GM19043 (cell line): ENCODE data around the gene LYSMD1.

Source experiments
- ATAC-seq: cut with Tn5 transposase; IDR thresholded peaks from one replicate; pipeline ENCODE4 v1.9.1; 2021; ENCODE audit warnings: low read depth; ENCODE audit not compliant: unreplicated experiment

The LYSMD1 gene

DNA sequence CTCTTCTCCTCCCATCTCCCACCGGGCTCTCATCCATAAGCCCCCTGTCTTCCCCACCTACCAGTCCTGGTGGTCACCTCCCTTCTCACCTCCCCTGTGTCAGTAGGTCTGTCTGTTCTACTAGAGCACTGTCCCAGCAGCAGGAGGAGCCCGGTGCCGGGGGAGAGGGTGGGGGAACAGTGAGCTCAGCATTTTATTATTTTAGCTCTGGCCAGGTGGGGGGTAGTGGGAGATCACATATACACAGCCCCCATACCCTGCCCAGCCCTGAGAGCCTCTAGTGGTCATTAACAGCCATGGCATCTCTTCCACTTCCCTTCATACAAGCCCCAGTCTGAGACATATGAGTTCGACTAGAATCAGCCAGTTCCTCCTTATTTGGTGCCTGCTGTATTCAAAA lies 10.2 kb upstream of the LYSMD1 start, which contains the start of gene TMOD4:
Gene TMOD4, minus strand, starts transcription at position 119 of the 400 bp plus-strand sequence. CDS start 1,106 bp downstream, outside the sequence.
- no peak for ATAC-seq

DNA sequence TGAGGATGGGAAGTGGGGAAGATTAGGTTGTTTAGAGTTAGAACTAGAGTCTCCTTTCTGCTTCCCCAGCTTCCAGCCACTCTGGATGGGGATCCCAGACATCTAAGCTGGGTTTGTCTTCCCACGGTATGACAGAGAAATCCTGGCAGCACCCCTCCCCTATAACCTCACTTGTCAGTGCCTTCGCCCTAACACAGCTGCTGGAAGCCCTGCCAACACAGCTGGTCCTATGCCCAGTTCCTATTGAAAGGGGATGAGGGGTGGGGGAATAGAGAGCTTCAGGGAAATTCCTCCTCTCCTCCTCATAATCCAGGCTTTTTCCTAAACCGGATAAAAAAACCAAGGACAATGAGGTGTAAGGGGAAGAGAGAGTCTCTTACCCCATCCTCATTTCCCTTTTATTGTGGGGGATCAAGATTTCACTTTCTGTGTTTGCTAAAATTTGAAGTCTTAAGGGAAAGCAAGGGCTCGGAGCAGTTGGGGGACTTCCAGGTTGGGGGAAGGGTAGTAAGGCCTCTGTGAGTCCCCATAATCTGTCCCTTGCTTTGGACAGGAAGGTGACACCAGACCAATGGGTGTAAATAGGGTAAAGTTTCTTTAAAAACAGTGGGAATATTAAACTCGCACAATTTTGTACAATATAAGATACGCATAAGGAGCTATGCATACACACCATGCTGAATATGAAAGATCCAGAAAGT lies 9.5 kb upstream of the LYSMD1 start:
- no peak for ATAC-seq

DNA sequence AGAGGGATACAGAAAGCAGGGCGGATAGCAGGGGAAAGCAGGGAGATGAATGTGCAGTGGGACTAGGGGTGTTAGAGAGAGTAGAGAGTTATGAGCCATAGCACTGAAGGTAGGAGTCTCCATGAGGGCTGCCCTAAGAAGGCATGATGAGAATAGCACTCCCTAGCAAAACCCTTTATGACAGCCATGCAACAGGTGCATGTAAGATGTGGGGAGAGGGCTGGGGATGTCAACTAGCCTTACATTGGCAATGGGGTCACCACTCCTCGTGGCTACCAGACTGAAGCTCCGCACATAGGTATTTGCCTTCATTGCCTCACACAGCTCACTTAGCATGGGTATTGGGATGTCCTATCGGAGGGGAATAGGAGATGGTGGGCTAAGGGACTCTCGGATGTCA lies 5.5 kb upstream of the LYSMD1 start:
- no peak for ATAC-seq

DNA sequence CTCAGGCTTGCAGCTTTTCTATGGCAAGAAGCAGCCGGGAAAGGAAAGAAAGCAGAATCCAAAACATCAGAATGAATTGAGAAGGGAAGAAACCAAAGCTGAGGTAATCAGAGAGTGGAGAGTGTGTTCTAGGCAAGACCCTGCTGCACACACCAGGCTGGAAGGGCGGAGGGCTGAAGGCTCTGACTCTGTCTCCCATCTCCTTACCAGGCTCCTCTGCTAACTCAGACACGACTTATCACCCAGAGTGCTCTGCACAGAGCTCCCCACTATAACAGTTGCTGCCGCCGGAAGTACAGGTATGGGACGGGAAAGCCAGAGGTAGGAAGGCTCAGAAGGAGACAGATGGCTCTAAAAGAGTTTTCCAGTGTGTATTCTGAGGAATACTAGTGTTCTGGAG lies 1.4 kb upstream of the LYSMD1 start:
- no peak for ATAC-seq

DNA sequence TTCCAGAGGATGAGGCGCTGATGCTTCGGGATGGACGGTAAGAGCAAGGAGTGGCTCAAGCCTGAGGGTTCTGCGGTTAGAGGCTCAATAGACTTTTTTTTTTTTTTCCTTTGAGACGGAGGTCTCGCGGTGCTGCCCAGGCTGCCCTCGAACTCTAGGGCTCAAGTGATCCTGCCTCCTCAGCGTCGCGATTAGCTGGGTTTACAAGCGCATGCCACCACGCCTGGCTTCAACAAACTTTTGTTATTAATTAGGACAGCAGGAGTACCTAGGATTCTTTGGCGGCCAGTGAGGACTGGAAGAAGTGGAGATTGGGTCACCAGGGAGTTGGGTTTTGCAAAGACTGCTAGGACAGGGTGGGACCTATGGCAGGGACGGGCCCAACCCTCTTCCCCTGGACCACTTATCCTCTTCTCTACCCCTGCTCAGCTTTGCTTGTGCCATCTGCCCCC lies 829 bp upstream of the LYSMD1 start:
- ATAC-seq = no peak

DNA sequence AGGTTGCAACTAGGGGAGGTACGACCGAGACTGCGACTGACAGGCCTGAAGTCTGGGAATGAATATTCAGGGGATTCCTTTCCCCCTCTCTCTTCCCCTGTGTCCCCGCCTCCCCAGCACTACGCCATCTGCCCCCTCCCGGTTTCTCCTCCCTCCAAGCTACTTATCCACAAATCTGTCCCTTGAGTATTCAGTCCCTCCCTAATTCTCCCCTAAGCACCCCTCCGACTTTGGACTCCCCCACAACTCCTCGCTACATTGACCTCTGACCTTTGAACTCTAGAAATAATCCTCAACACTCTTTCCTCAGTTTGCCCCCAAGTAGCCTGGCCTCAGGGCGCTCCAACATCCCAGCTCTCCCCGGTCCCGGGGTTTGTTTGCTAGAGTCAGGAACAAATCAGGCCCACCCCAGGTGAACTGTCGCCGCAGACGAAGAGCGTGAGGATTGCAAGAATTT lies 393 bp downstream of the LYSMD1 start:
- ATAC-seq = no peak

DNA sequence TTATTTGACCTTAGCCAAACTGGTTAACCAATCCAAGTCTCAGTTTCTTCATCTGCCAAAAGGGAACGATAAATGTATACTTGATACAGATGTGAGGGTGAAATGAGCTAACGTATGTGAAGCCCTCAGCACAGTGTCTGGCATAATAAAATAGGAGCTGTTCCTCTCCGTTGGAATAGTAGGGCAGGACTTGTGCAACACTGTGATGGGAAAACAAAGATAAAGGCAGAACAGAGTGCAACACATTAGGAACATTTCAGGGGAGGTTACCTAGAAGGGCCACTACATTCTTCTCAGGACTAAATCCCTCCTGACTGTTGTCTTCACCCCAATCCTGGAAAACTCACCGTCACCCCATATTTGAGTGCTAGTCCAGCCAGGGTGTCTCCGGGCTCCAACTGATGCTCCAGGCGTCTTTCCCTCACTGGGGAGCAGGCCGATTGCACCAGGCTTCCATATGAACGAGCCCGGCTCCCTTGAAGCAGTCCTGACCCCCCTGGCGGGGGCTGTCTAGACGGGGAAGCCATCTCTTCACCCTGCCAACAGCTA lies 896 bp downstream of the LYSMD1 start:
- ATAC-seq = no peak

DNA sequence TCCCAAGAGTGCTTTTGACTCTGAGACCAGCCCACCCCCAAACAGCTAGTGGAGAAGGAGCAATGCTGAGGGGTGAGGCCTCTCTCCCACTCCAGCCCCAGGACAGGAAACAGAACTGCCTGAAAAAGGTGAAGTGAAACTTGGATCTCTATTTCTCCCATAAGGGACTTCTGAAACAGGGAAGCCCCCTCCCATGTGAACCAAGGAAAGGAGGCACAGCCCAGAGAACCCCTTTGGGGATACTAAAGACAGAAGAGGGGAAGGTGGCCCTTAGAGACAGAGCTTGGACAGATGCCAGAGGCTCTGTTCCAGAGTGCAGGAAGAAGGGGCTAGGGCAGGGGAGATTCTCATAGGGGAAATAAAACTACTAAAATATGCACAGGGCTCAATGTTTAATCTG lies 6.3 kb downstream of the LYSMD1 start:
- ATAC-seq = no peak

DNA sequence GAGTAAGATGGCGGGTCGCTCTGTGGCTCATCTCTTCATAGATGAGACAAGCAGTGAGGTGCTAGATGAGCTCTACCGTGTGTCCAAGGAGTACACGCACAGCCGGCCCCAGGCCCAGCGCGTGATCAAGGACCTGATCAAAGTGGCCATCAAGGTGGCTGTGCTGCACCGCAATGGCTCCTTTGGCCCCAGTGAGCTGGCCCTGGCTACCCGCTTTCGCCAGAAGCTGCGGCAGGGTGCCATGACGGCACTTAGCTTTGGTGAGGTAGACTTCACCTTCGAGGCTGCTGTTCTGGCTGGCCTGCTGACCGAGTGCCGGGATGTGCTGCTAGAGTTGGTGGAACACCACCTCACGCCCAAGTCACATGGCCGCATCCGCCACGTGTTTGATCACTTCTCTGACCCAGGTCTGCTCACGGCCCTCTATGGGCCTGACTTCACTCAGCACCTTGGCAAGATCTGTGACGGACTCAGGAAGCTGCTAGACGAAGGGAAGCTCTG lies 6.9 kb downstream of the LYSMD1 start:
- no peak for ATAC-seq

DNA sequence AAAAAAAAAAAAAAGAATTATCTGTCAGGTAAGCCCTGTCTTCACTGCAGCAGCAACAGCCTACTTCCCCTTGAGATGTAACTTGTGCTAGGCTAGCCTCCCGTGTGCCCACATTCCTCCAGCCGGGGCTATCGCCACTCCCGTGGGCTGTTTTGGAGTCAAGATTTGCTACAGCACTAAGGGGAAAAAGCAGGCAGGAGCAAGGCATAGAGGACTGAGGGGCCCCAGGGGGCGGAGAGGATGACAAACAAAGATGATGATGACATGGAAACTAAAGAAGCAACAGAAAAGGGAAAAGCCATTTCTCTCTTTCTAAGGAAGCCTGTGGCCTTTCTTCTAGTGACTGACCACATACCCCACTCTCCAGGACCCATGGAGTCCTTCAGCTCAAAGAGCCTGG lies 7.4 kb downstream of the LYSMD1 start:
- no peak for ATAC-seq

DNA sequence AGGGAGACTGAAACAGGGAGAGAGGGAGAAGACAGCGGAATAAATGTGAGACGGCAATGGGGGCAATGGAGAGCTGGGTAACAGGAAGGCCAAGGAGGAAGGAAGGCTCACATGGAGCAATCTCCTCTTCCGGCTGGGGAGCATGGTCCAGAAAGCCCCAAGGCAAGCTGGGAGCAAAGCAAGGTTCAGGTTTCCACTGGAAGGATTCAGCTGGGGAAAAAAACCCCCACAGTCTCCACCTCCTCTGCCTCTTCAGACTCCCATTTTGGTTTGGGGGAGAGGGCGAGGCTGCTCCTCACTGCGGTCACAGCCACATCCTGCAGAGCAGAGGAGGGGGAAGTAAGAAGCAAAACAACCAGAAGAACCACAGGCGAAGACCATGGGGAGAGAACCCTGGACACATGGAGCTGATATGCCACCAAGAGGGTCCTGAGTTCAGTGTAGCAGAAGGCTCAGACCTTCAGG lies 8.6 kb downstream of the LYSMD1 start:
- no peak for ATAC-seq

DNA sequence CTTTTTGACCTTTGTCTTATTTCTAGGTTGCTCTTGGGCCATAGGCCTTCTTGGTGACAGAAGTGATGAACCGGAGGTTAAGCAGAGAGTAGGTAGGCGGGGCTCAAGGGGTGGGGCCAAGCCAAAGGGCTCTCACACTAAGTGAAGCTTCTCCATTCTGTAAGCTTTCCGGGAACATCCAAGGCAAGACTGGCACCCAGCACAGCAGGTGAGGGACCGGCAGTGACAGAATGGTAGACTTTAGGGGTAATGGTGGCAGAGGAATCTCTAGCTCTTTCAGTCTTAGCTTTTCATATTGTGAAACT lies 9.2 kb downstream of the LYSMD1 start, which contains the start of gene TNFAIP8L2:
Gene TNFAIP8L2, plus strand, starts transcription at position 135 of the 305 bp plus-strand sequence. CDS start 2,049 bp downstream, outside the sequence.
- ATAC-seq = peak; percentile 60

DNA sequence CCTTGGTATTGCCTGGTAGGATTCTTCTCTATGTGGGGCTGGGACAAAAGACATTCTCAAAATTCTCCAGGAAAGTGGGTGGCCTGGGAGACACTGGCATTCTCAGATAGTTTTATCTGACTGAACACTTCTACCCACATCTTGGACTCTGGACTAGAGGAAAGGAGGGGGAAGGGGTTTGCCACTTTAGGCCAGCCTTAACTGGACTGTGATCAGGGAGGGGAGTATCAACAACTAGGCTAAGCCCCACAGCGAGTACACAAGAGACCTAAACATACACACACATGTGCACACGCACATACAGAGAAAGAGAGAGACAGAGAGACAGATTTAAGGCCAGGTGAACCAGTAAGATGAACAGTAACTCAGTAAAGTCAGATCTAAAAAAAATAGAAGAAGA lies 18.0 kb downstream of the LYSMD1 start:
- no peak for ATAC-seq

DNA sequence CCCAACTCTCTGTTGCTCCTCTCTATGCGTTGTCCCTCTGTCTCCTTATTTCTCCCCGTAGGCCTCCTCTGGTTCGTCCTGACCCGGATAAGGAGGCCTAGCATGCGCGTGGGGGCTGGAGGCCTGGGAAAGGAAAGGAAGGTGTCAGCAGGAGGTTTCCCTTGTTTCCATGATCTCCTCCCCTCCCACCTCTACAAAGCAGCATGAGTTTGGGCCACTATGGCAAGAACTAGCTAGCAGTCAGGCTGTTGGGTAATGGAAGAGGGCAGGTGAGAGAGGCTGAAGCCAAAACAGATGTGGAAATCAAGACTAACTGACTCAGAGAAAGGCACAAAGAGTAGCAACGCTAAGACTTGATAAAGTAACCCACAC lies 18.6 kb downstream of the LYSMD1 start:
- ATAC-seq = no peak

DNA sequence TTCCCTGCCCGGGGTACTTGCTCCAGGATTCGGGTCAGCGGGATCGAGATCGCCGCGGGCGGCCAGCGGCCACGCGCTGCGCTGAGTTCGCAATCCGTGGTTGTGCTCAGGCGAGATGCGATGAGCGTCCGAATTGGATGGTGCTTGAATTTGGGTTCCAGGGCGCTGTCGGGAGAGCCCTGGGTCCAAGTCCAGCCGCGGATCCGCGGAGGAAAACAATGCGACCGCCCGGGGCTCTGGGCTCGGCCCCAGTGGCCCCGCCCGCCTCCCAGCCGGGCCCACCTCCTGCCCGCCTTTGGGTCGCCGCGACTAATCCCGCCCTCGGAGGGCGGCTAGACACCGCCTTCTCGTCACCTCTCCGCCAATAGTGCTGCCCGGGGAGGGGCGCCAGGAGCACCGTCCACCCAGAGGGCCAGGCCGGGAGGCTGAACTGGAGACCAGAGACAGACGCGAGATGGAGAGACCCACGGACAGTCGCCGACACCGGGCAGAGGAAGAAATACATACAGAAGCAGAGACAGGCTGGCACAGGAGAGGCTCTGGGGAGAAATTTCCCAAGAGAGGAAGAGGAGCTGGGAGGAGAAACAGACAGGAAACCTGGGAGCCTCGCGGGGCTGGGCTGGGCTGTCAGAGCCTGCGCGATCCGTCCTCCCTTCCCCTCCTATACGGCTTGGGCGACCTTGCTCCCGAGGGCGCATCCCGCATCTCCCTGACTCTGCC lies 19.1 kb downstream of the LYSMD1 start, which contains the start of gene SEMA6C:
Gene SEMA6C, minus strand, starts transcription at position 220 of the 720 bp plus-strand sequence. CDS start 4,010 bp downstream, outside the sequence.
- ATAC-seq = peak; percentile 99

DNA sequence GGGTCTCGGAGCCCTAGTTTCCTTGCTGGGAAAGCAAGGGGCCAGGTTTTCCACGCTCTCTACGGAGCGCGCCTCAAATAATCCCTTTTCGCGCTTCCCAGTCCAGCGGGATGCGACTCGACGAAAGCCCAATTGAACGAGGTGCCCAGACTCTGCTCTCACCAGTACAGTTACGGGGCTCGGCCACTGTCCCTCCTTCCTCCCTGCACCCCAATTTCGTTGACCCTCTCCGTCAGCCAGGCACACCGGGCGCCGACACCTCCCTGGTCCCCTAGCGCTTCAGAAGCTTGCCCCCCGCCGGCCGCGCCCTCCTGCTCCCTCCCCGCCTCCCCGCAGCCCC lies 19.7 kb downstream of the LYSMD1 start:
- ATAC-seq = no peak

DNA sequence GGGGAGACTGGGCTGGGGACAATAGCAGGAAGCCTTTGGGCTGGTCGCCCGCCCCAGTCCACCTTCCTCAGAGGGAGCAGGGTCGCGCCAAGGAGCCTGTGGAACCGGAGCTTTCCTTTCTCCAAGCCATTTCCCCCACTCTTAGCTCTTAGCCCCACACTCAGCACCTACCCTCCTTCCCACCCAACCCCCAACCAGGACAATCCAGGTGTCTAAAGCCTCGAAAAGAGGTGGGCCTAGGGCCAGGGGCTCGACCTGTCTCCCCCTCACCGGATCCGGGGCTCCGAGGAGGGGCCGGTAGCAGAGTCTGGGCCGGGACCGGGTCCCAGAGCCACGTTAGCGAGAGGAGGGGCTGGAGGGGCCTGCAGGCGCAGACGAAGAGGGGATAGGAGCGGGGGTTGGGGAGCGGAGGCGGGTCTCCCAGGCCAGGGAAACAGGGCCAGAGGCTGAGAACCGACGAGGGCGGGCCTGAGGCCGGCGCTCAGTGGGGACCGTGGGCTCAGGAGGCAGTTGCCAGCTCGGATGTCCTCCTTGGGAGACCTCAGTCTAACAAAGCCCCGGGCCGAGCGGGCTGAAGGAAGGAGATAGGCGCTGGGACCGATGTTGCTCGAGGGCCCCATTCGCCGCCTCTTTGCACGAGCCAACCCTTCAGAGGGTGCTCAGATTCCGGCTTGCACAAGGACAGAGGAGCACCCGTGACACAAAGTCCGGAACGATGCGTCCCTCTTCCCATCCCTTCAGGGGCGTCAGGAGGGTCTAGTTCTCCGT lies 20.2 kb downstream of the LYSMD1 start:
- ATAC-seq = no peak

DNA sequence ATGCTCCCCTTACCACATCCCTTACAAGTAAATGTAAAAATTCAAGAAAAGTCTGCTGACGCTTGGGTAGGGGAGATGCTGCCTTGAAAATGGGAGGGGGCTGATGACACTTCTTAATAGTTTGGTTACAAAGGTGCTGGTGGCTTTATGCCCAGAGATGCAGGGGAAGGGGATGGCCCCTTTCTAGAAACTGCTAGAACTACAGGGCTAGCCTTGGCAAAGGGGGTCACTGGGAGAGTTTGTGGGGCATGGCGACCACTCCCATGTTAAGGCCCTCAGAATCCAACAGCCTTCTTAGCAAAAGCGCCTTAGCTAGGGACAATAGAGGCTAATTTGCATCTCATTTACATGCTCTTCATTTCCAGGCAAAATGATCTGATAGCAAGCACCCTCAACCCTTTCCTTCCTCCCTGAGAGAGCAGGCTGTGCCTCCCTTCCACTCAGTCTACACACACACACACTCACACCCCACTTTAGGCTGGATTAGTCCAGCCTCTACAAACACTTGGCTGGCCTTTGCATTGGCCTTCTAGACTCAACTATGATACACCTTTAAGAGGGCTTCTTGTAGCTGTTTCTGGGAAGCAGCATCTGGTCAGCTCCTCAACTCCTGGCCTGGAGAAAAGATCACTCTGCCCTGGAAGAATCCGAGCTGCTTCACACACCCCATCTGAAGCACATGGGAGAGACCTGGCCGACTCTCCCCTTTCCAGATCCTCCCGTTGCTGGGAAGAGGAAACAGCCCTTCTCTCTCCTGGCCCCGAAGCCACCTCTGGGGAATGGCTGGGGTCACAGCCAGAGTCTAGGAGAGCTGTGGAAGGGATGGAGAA lies 21.0 kb downstream of the LYSMD1 start:
- no peak for ATAC-seq

DNA sequence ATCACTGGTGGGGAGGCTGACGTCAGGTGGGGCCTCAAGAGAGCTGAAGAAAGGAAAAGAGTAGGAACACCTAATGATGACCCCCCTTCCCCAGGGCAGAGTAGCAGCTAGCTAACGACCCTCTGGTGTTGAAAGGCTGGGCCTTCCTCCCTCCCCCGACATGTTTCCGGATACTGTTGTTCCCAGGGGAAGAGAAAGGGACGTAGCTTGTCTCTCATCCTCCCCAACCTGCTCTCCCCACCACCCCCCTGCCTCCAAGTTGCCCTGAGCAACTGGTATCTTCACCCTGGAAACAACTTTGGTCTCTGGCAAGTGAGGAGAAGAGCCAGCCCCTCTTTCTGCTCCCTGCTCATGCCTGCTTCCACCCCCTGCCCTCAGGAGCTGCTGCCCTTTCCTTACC lies 21.7 kb downstream of the LYSMD1 start:
- no peak for ATAC-seq

DNA sequence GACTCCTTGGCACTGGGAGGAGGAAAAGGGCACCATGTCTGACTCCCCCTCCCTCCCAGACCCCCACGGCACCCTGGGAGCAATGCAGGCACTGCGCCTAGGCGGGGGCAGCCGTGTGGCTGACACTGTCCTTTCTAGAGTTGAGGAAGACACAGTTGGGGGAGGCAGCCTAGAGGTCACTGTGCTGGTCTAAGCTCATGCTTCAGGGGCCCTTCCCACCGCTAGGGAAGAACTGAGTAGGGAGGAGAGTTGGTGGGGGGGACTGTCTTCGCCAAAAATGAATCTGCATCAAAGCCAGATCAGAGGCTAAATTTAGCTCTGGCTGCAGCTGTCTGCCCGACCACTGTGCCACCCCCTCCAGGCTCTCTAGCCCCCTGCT lies 22.7 kb downstream of the LYSMD1 start:
- no peak for ATAC-seq
